Type B pancreatic cell (in vitro differentiated cells): ENCODE results near the gene FXYD6. TPM values are rescaled to one million over a fixed set of nuclear protein-coding genes. Genes with fewer than 3 reads are reported as not detected.

Source experiments
- DNase-seq: peaks from one replicate; pipeline ENCODE4 v3.0.0; 2021; ENCODE audit warnings: mixed read lengths; ENCODE audit not compliant: unreplicated experiment; ENCODE audit errors: extremely low spot score
- H3K27ac Mint-ChIP-seq: 2 replicates; pipeline ENCODE4 v1.8.0; 2021; ENCODE audit warnings: mild to moderate bottlenecking, mixed read lengths
- H3K27me3 Mint-ChIP-seq: 2 replicates; pipeline ENCODE4 v1.8.0; 2021; ENCODE audit warnings: mixed read lengths
- H3K36me3 Mint-ChIP-seq: 2 replicates; pipeline ENCODE4 v1.8.0; 2021; ENCODE audit warnings: mixed read lengths
- H3K4me1 Mint-ChIP-seq: one replicate; pipeline ENCODE4 v1.8.0; 2021; ENCODE audit warnings: mixed read lengths; ENCODE audit not compliant: unreplicated experiment
- H3K4me3 Mint-ChIP-seq: 2 replicates; pipeline ENCODE4 v1.8.0; 2021; ENCODE audit warnings: mild to moderate bottlenecking, mixed read lengths
- H3K9me3 Mint-ChIP-seq: 2 replicates; pipeline ENCODE4 v1.8.0; 2021; ENCODE audit warnings: mixed read lengths
- CTCF ChIP-seq: fragments of 200-600 bp; sonication (generic); conservative IDR thresholded peaks from 2 replicates; pipeline ENCODE4 v1.5.0; 2021; ENCODE audit warnings: antibody characterized with exemption, mild to moderate bottlenecking
- total RNA-seq: library from RNA; stranded (reverse); gene quantifications from 2 replicates; pipeline ENCODE4 v1.2.1, GENCODE V29; 2021; ENCODE audit warnings: low replicate concordance

The FXYD6 gene
- total RNA-seq, 1 donor from 2014 or later = 66.6 TPM

- H3K36me3 Mint-ChIP-seq = no peaks in the 10 kb centered on the region
- H3K27ac Mint-ChIP-seq = no peak overlapping the region
- H3K4me3 Mint-ChIP-seq = no peak overlapping the region
- no peak for DNase-seq
- H3K9me3 Mint-ChIP-seq = no peaks in the 10 kb centered on the region
- peaks cover 52% of the 10 kb centered on the region for H3K27me3 Mint-ChIP-seq
- H3K4me1 Mint-ChIP-seq = peaks cover 7% of the 10 kb centered on the region
- no peak for TF ChIP-seq CTCF
These were observed 72.6 kb downstream of the FXYD6 start for GRCh38 chr11:117803896-117804295.

- Mint-ChIP-seq H3K27me3 (peaks cover 71% of the 10 kb centered on the region), H3K9me3 (no peaks in the 10 kb centered on the region), H3K4me3 (no peak overlapping the region), H3K36me3 (no peaks in the 10 kb centered on the region), H3K4me1 (peaks cover 5% of the 10 kb centered on the region), H3K27ac (no peak overlapping the region)
- no peak for TF ChIP-seq CTCF
- DNase-seq = no peak
These were observed 76.8 kb downstream of the FXYD6 start for GRCh38 chr11:117799634-117800033.

GRCh38 chr11:117796872-117797529 lies 79.5 kb downstream of the FXYD6 start, which contains the start of gene DSCAML1:
Gene DSCAML1, minus strand, starts transcription at chr11:117797216. Its CDS starts 137 bp downstream, at chr11:117797079.
- peaks cover 84% of the 10 kb centered on the region for H3K27me3 Mint-ChIP-seq
- peak within 1 kb of the TSS; percentile 82 for H3K4me3 Mint-ChIP-seq
- peaks cover 5% of the 10 kb centered on the region for H3K4me1 Mint-ChIP-seq
- no peak for DNase-seq
- TF ChIP-seq CTCF = no peak
- H3K36me3 Mint-ChIP-seq = no peaks in the 10 kb centered on the region
- H3K9me3 Mint-ChIP-seq = no peaks in the 10 kb centered on the region
- H3K27ac Mint-ChIP-seq = no peak within 1 kb of the TSS

DNA sequence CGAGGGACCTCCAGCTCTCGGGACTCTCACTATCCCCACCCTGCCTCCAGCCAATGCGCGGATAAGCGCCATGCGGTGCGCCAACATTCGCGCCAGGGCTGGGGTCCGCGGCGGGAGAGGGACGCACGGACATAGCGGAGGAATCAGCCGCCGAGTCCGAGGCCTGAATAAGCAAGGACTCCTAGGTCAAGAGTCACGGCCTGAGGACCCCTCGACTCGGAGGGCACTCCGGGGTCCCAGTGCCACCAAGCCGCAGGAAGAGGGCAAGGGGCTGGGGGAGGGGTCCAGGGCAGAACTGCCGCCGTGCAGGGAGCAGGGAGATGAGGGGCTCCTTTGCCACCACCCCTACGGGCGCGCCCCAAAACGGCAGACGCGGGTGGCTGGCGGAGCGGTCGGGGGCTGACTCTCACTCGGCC lies 80.0 kb downstream of the FXYD6 start:
- Mint-ChIP-seq H3K4me3 (peak overlapping the region; percentile 82), H3K27ac (no peak overlapping the region), H3K4me1 (peaks cover 5% of the 10 kb centered on the region), H3K36me3 (no peaks in the 10 kb centered on the region), H3K9me3 (no peaks in the 10 kb centered on the region), H3K27me3 (peaks cover 82% of the 10 kb centered on the region)
- no peak for DNase-seq
- TF ChIP-seq CTCF = no peak

DNA sequence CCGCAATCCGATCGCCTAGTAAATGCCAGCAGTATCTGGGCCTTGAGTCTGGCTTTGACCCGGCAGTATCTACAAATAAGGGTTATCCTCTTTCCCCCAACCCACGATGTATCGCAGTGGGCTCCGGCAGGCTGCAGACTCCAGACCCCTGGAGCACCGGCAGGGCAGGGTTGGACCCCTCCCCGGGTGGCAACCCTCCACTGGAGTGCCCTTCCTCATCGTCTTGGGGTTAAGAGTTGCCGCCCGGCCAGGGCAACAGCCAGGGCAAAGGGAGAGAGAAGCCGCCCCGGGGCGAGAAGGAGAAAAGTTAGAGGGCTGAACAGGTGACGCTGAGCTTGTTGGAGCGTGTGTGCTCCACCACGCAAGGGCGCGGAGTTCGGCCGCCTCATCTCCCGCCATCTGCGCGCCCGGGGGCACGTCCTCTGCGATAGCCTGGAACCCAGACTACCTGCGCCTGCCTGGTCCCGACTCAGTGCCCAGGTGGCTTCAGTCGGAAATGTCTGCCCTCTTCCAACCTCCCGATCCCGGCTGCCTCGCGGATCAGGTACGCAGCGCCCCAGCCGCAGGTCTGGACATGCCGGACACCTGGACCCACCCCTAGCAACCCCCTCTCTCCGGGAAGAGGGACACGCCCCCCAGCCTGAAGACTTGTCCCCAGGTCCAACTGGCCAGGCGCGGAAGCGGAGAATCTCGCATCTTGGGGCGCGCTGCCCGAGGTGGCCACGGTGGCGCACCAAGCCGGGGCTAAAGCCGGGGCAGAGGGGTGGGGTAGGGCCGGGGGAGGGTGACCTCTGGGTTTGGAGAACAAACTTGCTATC lies 80.6 kb downstream of the FXYD6 start:
- Mint-ChIP-seq H3K27me3 (peaks cover 88% of the 10 kb centered on the region), H3K27ac (no peak overlapping the region), H3K4me3 (peak overlapping the region; percentile 82), H3K9me3 (no peaks in the 10 kb centered on the region), H3K4me1 (peaks cover 5% of the 10 kb centered on the region), H3K36me3 (no peaks in the 10 kb centered on the region)
- no peak for DNase-seq
- TF ChIP-seq CTCF = no peak
